Caki2 (cell line): ENCODE measurements around the gene DNASE2. TPM values are rescaled to one million over a fixed set of nuclear protein-coding genes. Genes with fewer than 3 reads are reported as not detected.
"Not testable (repeated sequence)": the region's sequence is repeated elsewhere in the genome, so short reads cannot be mapped to it uniquely, and the experiment has no call there.

Experiments used
- DNase-seq: peaks from one replicate; pipeline ENCODE4 v3.0.0-alpha.2; 2015; ENCODE audit warnings: low read depth
- in situ Hi-C: cut with HindIII; loops from 2 replicates; pipeline ENCODE4 v1.10.0; 2016; ENCODE audit warnings: low sequenced_read_pairs, low pct_unique_long_range_greater_than_20kb, mixed read lengths
- total RNA-seq: library from RNA; depleted of rRNA; stranded (reverse); fragments of >200 nt; shearing (Covaris generic); gene quantifications from 2 replicates; pipeline ENCODE4 v1.2.3, GENCODE V29; 2014; ENCODE audit warnings: low replicate concordance

Gene DNASE2
- total RNA-seq, 1 experiment from 2014 or later: 83.9 TPM

DNA sequence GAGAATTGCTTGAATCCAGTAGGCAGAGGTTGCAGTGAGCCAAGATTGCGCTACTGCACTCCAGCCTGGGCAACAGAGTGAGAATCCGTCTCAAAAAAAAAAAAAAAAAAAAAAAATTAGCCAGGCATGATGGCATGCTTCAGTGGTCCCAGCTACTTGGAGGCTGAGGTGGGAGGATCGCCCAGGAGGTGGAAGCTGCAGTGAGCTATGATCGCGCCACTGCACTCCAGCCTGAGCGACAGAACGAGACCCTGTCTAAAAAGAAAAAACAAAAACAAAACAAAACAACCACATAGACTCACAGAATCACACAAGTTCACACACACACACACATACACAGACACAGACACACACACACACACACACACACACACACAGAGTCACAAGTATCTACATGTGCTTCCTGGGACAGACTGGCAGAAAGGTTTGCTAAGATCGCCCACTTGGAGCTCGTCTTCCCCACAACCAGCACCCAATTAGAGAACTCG, 9.1 kb upstream of the DNASE2 start:
- DNase-seq: not testable (repeated sequence)

DNA sequence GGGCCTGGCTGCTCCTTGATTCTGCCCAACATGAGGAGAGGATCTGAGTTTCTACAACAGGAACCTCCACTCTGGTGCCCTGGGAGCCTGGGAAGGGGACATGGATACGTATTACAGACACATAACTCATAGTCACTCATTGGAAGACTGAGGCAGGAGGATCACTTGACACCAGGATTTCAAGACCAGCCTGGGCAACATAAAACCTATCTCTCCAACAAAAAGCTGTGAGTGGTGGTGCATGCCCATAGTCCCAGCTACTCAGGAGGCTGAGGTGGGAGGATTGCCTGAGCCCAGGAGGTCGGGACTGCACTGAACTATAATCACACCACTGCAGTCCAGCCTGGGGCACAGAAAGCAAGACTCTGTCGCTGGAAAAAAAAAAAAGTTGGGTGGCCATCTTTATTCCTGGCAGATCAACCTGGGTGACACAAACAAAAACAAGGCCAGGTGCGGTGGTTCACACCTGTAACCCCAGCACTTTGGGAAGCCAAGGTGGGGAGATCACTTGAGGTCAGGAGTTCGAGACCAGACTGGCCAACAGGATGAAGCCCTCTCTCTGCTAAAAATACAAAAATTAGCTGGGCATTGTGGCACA, 6.9 kb upstream of the DNASE2 start:
- DNase-seq: no peak
- in situ Hi-C loops: no loop called here

More for the DNA sequence above, 9.1 kb upstream of the DNASE2 start:
- in situ Hi-C loops: not testable (repeated sequence)

DNA sequence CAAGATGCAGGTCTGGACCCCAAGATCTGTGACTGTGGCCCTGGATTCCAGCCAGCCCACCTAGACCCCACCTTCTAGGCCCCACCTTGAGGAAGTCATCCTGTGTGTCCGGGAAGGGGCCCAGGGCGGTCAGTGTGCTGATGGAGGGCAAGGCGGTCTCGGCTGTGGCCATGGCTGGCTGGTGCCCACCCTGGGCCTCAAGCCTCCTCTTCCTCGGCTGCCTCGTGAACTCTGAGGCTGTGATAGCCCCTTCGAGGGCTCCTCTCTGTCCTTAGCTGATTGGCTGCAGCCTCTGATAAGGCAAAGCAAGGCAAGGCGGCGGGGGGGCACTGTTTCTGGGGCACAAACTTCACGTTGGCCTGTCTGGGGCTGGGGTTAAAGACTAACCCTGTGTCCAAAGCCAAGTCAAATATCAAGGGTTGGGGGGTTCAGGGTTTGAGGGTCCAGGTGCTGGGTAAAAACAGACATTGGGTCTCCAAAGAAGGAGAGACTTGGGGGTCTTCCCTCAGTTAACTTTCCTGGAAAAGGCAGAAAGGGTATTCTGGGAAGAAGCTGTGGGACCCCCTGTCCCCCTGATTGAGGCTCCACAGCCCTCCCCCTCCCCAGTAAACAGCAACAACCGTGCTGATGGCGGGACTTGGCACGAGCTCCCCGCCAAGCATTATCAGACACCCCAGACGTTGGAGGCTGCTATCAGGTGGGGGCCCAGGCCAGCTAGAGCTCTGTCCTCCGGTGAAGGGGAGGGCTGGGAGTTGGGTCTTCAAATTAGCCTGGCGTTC, 5.9 kb upstream of the DNASE2 start, which contains the start of gene KLF1:
Gene KLF1, minus strand, starts transcription at position 233 of the 779 bp plus-strand sequence. Its CDS starts 61 bp downstream, at position 172.
- DNase-seq: no peak
- in situ Hi-C loops: no loop called here

DNA sequence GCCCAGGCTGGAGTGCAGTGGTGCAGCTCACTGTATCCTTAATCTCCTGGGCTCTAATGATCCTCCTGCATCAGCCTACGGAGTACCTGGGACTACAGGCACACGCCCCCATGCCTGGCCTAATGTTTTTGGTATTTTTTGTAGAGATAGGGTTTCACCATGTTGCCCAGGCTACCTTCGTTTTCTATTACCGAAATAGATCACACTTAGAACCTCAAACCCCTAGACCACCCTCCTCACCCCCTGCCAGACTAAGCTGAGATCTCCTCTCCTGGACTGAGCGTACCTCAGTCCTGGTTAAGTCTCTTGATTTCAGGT, 5.4 kb upstream of the DNASE2 start:
- DNase-seq: no peak
- in situ Hi-C loops: no loop called here

DNA sequence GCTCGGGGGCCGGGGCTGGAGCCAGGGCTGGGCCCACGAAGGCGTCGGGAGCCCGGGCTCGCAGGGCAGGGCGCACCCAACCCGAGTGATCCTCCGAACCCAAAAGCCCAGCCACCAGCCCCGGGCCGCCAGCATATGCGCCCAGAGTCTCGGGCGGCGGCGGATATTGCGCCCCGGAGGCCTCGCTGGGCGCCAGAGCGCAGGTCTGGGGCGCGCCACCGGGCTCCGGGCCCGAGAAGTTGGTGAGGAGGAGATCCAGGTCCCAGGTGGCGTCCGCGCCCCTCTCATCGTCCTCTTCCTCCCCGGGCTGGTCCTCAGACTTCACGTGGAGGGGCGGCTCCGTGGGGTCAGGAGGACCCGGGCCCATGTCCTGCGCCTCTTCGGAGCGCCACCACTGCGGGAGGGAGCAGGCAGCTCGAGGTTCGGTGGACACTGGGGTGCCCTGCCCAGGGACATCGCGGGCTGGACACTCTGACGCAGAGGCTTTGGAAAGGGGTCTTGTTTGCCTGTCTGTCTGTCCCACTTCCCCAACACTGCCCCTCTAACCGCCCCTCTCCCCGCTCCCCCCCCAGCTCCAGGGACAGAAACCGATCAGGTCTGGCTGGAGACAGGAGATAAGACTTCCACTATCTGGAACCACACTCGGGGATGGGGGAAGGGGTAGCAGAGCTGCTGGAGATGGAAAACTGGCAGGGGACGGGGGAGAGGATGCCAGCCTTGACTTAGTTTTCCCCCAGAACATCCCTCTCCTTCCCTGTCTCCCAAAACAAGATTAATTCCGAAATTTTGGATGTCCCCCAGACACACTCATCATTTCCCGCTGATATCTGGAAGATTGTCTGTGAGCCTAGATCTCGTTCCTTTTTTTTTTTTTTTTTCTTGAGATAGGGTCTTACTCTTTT, 4.8 kb upstream of the DNASE2 start:
- DNase-seq: no peak
- in situ Hi-C loops: no loop called here

DNA sequence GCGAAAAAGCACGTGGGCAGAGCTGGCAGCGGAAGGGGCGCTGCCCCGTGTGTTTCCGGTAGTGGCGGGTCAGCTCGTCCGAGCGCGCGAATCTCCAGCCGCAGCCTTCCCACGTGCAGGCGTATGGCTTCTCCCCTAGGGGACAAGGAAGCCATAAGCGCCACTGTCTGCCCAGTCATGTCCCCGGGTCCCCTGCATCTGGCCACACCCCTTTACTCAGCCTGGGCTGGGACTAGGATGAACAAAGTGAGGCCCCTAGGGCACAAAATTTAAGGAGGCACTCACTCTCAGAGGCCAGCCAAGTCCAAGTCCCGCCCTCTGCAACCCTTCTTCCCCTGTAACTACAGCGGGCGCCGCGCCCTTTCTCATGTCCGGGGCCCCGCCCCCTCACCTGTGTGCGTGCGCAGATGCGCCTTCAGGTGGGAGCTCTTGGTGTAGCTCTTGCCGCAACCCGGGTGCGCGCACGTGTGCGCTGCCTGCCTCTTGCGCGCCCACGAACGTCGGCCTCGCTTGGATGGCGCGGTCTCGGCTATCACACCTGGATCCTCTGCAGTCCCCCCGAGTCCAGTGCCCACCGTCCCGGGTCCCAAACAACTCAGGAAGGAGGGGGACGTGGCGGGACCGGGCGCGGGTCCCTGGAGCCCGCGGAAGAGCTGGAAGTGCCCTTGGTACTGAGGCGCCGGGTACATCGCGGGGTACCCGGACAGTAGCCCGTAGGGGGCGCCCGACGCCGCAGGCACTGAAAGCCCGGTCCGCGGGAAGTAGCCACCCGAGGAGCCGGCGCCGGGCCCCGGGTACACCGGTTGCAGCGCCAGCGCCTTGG, 3.9 kb upstream of the DNASE2 start:
- in situ Hi-C loops: no loop called here
- DNase-seq: no peak

DNA sequence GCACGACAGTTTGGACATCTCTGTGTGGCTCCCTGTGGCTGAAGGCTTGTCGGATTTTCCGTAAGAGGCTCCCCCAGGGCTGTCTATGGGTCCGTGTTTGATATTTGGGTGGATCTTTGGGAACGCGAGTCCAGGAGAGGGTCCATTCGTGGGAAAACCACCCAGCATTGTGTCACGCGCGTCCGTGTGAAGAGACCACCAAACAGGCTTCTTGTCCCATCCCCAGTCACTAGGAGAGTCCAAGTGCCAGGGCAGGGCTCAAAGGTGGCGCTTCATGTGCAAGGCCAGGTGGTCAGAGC, 3.3 kb upstream of the DNASE2 start:
- in situ Hi-C loops: no loop called here
- no peak for DNase-seq

DNA sequence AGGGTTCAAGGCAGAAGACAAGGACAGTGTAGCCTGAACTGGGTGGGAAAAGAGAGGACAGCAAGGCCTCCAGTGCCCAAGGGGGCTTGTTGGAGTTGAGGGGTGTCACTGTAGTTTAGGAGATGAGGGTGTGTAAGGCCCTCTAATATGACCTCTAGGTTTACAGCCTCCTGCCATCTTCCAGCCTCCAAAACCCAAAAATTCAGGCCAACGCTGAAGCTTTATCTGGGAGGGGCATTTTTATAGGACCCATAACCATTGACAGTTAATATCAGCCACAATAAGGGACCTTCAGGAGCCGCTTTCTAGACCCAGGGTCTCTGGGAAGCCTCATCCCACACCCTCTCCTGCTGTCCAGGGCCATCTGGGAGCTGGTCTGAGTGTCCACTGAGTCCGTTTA, 3.0 kb upstream of the DNASE2 start:
- no peak for DNase-seq
- in situ Hi-C loops: no loop called here

DNA sequence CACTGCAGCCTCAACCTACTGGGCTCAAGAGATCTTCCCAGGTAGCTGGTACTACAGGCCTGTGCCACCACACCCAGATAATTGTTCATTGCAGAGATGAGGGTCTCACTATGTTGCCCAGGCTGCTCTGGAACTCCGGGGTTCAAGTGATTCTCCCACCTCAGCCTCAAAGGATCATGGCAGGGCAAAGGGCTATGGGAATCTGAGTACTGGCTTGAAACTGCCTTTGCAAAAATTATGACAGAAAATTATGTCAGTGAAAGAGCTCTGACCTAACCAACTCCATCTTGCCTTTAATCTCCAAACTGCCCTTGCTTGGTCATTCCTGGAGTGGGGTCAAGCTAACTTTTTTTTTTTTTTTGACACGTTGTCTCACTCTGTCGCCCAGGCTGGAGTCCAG, 1.3 kb upstream of the DNASE2 start:
- no peak for DNase-seq
- in situ Hi-C loops: no loop called here

DNA sequence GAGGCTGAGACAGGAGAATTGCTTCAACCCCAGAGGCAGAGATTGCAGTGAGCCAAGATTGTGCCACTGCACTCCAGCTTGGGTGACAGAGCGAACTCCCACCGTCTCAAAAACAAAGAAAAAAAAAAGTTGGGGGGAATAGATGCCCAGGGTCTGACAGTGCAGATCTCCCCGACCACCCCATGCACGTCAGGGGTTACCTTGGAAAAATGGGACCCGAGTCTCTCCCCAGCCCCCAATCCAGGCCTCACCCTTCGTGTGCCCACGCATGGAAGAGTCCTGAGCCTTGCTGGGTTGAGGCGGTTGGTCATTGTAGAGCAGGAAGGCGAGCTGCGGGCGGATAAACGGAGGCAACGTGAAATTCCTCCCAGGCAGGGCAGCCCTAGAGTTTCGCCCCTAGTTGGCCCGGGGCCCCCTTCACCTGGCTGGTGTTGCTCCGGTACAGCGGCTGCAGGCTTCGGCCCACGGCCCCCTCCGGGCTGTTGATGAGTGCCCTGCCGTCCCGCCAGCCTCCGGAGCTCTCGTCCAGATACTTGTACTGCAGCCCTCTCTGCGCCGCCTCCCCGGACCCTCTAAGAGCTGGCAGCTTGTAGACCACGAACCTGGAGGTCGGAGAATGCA, 588 bp downstream of the DNASE2 start:
- in situ Hi-C loops: no loop called here
- DNase-seq: no peak

DNA sequence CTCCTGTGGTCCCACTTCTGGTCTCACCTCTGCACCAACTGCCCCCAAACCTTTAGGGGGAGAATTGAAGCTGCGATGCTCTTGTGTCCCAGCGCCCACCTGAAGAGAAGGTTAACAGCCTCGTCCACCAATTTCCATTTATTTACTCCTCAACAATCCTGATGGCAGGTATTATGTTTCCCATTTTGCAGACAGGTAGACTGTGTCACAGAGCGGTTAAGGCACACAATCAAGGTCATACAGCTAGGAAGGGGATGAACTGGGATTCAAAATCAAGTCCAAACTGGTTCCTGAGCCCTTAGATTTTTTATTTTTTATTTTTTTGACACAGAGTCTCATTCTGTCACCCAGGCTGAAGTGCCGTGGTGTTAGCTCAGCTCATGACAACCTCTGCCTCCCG, 6.2 kb downstream of the DNASE2 start:
- in situ Hi-C loops: no loop called here
- DNase-seq: no peak

DNA sequence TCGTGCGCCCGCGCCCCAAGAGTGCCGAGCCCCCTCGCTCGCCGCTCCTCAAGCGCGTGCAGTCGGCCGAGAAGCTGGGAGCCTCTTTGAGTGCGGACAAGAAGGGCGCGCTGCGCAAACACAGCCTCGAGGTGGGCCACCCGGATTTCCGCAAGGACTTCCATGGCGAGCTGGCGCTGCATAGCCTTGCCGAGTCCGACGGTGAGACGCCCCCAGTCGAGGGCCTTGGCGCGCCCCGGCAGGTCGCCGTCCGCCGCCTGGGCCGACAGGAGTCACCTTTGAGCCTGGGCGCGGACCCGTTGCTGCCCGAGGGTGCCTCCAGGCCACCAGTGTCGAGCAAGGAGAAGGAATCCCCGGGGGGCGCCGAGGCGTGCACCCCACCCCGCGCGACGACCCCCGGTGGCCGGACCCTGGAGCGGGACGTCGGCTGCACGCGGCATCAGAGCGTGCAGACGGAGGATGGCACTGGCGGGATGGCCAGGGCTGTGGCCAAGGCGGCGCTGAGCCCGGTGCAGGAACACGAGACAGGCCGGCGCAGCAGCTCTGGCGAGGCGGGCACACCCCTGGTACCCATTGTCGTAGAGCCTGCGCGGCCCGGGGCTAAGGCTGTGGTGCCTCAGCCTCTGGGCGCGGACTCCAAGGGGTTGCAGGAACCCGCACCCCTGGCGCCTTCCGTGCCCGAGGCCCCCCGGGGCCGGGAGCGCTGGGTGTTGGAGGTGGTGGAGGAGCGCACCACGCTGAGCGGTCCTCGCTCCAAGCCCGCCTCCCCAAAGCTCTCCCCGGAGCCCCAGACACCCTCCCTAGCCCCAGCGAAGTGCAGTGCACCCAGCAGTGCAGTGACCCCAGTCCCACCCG, 7.1 kb downstream of the DNASE2 start:
- DNase-seq: no peak
- in situ Hi-C loops: no loop called here

DNA sequence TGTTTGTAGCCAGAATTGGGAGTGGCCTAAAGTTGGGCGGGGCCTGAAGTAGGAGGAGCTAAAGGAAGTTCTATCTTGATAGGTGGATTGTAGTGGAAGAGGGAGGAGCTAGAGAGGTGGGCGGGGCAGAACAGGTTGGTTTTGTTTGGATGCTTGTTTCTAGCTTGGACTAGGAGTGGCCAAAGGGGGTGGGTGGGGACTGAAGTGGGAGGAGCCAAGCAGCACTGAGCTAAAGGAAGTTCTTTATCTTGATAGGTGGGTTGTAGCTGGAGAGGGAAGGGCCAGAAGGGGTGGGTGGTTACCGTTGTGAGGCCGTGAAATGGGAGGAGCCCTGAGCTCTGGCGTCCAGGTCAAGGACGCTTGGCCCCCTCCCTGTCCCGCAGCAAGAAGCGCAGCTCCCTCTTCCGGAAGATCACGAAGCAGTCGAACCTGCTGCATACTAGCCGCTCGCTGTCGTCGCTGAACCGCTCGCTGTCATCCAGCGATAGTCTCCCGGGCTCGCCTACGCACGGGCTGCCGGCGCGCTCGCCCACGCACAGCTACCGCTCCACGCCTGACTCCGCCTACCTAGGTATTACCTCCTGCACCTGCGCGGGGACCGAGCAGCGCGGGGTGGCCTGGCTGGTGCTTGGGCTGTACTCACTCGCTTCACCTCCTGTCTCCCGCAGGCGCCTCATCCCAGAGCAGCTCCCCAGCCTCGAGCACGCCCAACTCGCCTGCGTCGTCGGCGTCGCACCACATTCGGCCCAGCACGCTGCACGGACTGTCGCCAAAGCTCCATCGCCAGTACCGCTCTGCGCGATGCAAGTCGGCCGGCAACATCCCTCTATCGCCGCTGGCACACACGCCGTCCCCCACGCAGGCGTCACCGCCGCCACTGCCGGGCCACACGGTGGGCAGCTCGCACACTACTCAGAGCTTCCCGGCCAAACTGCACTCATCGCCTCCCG, 8.0 kb downstream of the DNASE2 start:
- DNase-seq: peak; percentile 62
- in situ Hi-C loops: no loop called here

DNA sequence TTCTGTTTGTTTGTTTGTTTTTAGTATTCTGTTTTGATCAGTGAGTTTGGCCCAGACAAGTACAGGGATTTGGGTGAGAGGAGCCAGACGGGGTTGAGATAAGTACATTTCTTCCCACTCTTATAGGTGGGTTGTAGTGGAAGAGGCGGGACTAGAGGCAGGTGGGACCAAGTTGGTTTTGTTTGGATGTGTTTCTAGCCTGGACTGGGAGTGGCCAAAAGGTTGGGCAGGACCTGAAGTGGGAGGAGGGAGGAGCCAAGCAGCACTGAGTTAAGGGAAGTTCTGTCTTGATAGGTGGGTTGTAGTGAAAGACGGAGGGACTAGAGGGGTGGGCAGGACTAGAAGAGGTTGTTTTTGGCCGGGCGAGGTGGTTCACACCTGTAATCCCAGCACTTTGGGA, 9.0 kb downstream of the DNASE2 start:
- in situ Hi-C loops: no loop called here

DNA sequence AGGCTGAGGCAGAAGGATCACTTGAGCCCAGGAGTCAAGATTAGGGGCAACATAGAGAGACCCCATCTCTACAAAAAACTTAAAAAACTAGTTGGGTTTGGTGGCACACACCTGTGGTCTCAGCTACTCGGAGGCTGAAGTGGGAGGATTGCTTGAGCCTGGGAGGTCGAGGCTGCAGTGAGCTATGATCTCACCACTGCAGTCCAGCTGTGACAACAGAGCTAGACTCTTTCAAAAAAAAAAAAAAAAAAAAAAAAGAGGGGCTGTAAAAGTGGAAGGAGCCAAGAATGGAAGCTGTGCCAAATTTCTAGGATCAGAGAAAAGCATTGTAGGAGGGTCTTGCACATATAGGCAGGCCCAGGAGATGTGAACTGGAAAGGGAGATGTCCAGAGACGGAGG, 9.6 kb downstream of the DNASE2 start:
- in situ Hi-C loops: no loop called here
- no peak for DNase-seq

More for the DNA sequence above, 9.0 kb downstream of the DNASE2 start:
- DNase-seq: no peak

DNA sequence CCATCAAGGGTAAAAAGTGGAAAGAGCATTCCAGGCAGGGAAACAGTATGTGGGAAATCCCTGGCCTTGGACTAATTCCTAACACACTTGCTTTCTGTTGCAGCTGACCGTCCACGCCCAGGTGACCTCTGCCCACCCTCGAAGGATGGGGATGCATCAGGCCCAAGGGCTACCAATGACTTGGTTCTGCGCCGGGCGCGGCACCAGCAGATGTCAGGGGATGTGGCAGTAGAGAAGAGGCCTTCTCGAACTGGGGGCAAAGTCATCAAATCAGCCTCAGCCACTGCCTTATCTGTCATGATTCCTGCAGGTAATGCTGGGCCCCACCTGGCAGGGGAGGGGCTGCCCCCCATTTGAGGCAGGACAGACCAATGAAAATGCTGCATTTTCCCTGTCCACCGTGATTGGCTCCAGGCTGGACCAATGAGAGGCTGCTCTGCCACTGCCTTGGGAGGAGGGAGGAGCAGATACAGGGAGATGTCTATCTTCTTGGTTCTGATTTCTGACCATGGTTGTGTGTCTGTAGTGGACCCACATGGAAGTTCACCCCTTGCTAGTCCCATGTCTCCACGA, 12.6 kb downstream of the DNASE2 start:
- in situ Hi-C loops: no loop called here
- DNase-seq: peak; percentile 53
